Stomach smooth muscle (tissue), 2 donors: ENCODE measurements around the gene CERK.

Experiments
- H3K27ac ChIP-seq: one replicate; pipeline ENCODE4 v1.7.0; 2013; ENCODE audit warnings: mild to moderate bottlenecking, low read length, inconsistent platforms
- H3K27me3 ChIP-seq, 2 donors: one replicate each; pipeline ENCODE4 v1.7.0; 2013; ENCODE audit warnings: low read length in 2 of 2; ENCODE audit not compliant: insufficient read depth in 2 of 2, control insufficient read depth in 1 of 2
- H3K36me3 ChIP-seq, 2 donors: one replicate each; pipeline ENCODE4 v1.7.0; 2013; ENCODE audit warnings: low read length in 2 of 2; ENCODE audit not compliant: control insufficient read depth in 2 of 2, insufficient read depth in 2 of 2
- H3K4me1 ChIP-seq: one replicate; pipeline ENCODE4 v1.7.0; 2013; ENCODE audit warnings: low read length; ENCODE audit not compliant: control insufficient read depth, insufficient read depth
- H3K4me3 ChIP-seq, 2 donors: one replicate each; pipeline ENCODE4 v1.7.0; 2013; ENCODE audit warnings: low read length in 2 of 2
- H3K9ac ChIP-seq, 2 donors: one replicate each; pipeline ENCODE4 v1.7.0; 2013; ENCODE audit warnings: low read length in 2 of 2, mild to moderate bottlenecking in 1 of 2
- H3K9me3 ChIP-seq, 2 donors: one replicate each; pipeline ENCODE4 v1.7.0; 2013; ENCODE audit warnings: low read length in 2 of 2; ENCODE audit not compliant: control insufficient read depth in 2 of 2
- donor health status: healthy.
- donor health status: Pancreatic carcinoma.

Gene CERK

GRCh38 chr22:46710806-46711205 is 27.2 kb downstream of the CERK start:
- Histone ChIP-seq H3K9ac (no peak overlapping the region), H3K4me3 (no peak overlapping the region), H3K27me3 (no peaks in the 10 kb centered on the region), H3K27ac (no peak overlapping the region), H3K4me1 (no peaks in the 10 kb centered on the region), H3K9me3 (no peaks in the 10 kb centered on the region), H3K36me3 (peaks cover 47 to 49% of the 10 kb centered on the region in 2 donors)

- Histone ChIP-seq H3K9ac (no peak overlapping the region), H3K4me3 (no peak overlapping the region), H3K9me3 (no peaks in the 10 kb centered on the region), H3K27ac (no peak overlapping the region), H3K36me3 (peaks cover 54 to 59% of the 10 kb centered on the region in 2 donors), H3K4me1 (no peaks in the 10 kb centered on the region), H3K27me3 (no peaks in the 10 kb centered on the region)
These were observed 29.2 kb downstream of the CERK start for GRCh38 chr22:46708766-46709330.

DNA sequence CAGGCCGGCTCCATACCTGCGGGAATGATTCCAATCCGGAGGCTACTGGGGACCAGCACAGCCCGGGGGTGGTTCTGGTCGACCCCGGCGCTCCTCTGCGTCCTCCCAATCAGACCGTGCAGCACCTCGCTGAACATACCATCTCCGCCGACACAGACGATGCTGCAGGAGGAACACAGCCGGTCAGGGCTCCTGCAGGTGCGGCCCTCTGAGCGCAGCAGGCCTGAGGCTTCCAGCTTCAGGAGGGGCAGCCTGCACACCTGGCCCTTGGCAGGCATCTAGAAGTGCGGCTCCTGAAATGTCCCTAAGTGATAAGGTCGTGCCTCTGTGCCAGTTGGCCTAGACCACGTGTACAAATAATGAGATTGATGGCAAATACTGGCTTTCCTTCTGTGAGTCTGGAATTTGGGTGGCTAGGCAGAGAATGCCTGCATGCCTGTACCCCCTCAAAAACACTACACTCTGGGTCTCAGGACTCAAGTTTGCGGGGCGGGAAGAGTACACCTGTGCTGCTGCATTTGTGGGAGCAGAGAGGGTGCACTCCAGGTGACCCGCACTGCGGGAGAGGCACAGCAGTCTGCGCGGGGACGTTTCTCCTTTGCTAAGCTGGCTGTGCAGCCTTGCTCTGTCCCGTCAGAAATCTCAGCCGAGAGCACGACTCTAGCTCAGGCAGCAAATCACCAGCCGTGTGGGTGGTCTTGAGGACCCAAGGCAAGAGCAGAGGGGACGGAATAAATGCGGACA is 30.1 kb downstream of the CERK start:
- Histone ChIP-seq H3K27ac (no peak overlapping the region), H3K9me3 (no peaks in the 10 kb centered on the region), H3K4me1 (no peaks in the 10 kb centered on the region), H3K4me3 (no peak overlapping the region), H3K27me3 (no peaks in the 10 kb centered on the region), H3K9ac (no peak overlapping the region), H3K36me3 (peaks cover 57 to 66% of the 10 kb centered on the region in 2 donors)

GRCh38 chr22:46707305-46707704 is 30.7 kb downstream of the CERK start:
- Histone ChIP-seq H3K4me3 (no peak overlapping the region), H3K27me3 (no peaks in the 10 kb centered on the region), H3K27ac (no peak overlapping the region), H3K36me3 (peaks cover 61 to 70% of the 10 kb centered on the region in 2 donors), H3K9ac (no peak overlapping the region), H3K4me1 (no peaks in the 10 kb centered on the region), H3K9me3 (no peaks in the 10 kb centered on the region)

DNA sequence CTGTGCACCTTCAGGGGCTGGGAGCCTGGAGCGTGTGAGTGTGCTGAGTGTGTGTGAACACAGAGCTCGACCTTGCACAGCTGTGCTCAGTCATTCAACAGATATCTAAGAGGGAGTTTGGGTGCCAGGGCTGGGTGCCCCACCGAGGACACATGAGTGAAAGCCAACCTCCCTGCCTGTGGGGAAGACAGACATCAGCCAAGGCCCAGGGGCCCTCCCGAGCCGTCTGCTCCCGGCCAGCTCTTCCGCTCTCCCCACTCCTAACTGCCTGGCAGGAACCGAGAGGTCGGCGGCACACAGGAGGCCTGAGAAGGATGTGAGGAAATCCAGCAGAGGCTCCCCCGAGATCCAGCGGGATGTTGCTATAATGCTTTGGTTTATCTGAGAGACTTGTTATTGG is 32.0 kb downstream of the CERK start:
- peaks cover 59 to 67% of the 10 kb centered on the region in 2 donors for H3K36me3 ChIP-seq
- no peaks in the 10 kb centered on the region for H3K27me3 ChIP-seq
- H3K4me3 ChIP-seq: no peak overlapping the region
- H3K4me1 ChIP-seq: no peaks in the 10 kb centered on the region
- H3K27ac ChIP-seq: no peak overlapping the region
- no peaks in the 10 kb centered on the region for H3K9me3 ChIP-seq
- H3K9ac ChIP-seq: no peak overlapping the region

GRCh38 chr22:46703996-46704370 is 34.1 kb downstream of the CERK start:
- H3K9me3 ChIP-seq: no peaks in the 10 kb centered on the region
- peaks cover 61 to 65% of the 10 kb centered on the region in 2 donors for H3K36me3 ChIP-seq
- H3K27me3 ChIP-seq: no peaks in the 10 kb centered on the region
- no peaks in the 10 kb centered on the region for H3K4me1 ChIP-seq
- no peak overlapping the region for H3K4me3 ChIP-seq
- no peak overlapping the region for H3K27ac ChIP-seq
- no peak overlapping the region for H3K9ac ChIP-seq

DNA sequence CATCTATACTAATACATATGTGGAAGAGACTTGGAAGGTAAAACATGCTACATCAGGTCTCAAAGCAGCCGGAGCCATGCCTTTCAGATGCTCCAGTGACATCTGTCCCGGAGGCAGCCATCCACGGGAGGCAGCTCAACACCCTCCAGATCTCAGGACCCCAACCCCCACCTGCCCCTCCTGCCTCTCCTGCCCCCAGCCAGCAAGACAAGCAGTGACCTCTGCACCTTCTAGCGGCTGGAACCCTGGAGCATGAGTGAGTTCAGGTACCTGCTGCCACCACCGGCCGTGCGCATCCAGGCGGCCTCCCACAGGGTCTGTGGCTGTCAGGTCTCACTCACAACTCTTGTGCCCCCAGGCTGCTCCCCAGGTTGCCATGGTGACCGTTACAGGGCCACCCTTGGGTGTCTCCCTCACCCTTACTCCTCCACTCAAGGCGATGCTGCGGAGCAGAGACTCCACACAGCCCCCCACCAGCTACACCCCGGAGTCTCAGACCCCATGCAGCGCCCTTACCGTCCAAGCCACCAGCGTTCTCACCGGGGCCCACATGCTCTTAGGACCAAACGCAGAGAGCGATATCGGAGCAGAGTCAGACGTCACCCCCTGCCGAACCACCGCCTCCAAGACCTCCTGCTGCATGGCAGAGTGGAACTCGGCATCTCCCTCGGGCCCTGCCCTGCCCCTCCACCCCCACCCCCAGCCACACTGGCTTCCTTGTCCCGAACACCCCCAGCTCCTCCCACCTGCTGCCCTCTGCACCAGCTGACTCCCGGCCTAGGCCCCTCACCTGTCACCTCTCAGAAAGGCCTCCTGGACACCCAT is 34.7 kb downstream of the CERK start:
- H3K27me3 ChIP-seq: no peaks in the 10 kb centered on the region
- H3K27ac ChIP-seq: no peak overlapping the region
- H3K36me3 ChIP-seq: peaks cover 62 to 63% of the 10 kb centered on the region in 2 donors
- H3K4me3 ChIP-seq: no peak overlapping the region
- H3K9me3 ChIP-seq: no peaks in the 10 kb centered on the region
- no peak overlapping the region for H3K9ac ChIP-seq
- no peaks in the 10 kb centered on the region for H3K4me1 ChIP-seq

- Histone ChIP-seq H3K9ac (no peak overlapping the region), H3K36me3 (peaks cover 48 to 58% of the 10 kb centered on the region in 2 donors), H3K27me3 (no peaks in the 10 kb centered on the region), H3K27ac (no peak overlapping the region), H3K4me1 (no peaks in the 10 kb centered on the region), H3K9me3 (no peaks in the 10 kb centered on the region), H3K4me3 (no peak overlapping the region)
These were observed 36.8 kb downstream of the CERK start for GRCh38 chr22:46701262-46701661.

DNA sequence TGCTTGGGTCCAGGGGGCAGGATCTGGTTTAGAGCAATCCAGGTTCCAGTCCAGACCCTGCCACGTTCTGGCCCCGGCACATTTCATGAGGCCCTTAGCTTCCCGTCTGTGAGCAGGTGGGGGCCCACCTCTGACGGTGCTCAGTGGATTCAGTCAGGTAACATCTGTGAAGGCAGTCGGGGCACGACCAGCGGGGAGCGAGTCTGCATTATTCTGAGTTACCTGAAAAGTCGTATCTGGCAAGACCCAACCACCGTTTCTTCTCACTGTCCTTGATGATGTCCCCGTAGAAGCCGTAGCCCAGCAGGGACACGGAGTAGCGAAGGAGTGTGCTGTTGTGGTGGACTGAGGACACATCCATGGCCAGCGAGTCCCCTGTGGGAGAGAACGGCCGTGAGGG is 39.0 kb downstream of the CERK start:
- Histone ChIP-seq H3K27ac (no peak overlapping the region), H3K9me3 (no peaks in the 10 kb centered on the region), H3K9ac (no peak overlapping the region), H3K36me3 (peaks cover 54 to 68% of the 10 kb centered on the region in 2 donors), H3K27me3 (no peaks in the 10 kb centered on the region), H3K4me3 (no peak overlapping the region), H3K4me1 (no peaks in the 10 kb centered on the region)

DNA sequence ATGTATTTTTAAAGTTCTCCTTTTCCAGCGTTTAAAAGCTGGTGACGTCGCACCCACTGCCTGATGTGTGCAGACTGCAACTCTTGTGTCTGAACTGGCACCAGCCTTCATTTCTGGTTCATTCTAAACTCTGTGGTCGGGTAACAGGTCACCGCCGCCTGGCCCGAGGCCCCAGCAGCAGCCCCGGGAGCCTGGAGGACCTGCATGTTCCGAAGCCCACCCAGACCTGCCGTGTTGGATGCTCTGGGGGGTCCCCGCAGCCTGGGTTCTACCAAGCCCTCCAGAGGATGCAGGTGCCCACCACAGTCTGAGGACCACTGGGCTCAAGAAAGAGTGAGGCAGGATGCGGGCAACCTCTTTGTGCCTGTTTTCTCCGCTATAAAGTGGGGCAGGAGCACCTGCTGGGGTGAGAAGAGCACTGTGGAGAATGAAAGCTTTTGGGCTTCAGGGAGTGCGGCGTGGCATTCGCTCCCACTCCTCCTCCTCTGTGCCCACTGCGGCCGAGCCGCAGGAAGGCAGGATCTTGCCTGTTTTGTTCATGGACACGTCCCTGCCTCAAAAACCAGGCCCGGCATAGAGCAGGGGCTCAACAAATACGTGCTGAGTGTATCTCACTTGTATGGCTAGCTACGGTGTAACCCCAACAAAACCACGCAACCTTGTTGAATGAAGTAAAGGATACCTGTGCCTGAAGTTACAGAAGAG is 40.1 kb downstream of the CERK start:
- H3K9me3 ChIP-seq: no peaks in the 10 kb centered on the region

More for the DNA sequence above, 40.1 kb downstream of the CERK start:
- Histone ChIP-seq H3K36me3 (peaks cover 62 to 70% of the 10 kb centered on the region in 2 donors), H3K27me3 (no peaks in the 10 kb centered on the region), H3K4me1 (no peaks in the 10 kb centered on the region), H3K9ac (no peak overlapping the region), H3K4me3 (no peak overlapping the region), H3K27ac (no peak overlapping the region)
